A549 (cell line): ENCODE results near the gene AP3S2. TPM values are rescaled to one million over a fixed set of nuclear protein-coding genes. Genes with fewer than 3 reads are reported as not detected.

Source experiments
- ATAC-seq, 2 experiments: fragments of 200-7000 bp in 1 of 2; fragments of >200 bp in 1 of 2; cut with Nextera tagmentation in 1 of 2; cut with Tn5 transposase in 1 of 2; 3 replicates each; pipeline versions ENCODE4 v1.8.0 to v1.9.1; 2018 to 2020; ENCODE audit warnings: mild to moderate bottlenecking in 1 of 2, moderate library complexity in 1 of 2
- CTCF ChIA-PET: fragments of 300-600 bp; sonication (Branson Sonifier 250); formaldehyde crosslinking; extraction: SDS; loops from one replicate; lab custom pipeline; 2021; ENCODE audit warnings: antibody characterized with exemption, inconsistent platforms; lab: Yijun Ruan, JAX
- POLR2A ChIA-PET: fragments of 350-600 bp; formaldehyde crosslinking; extraction: SDS; loops from one replicate; lab custom pipeline; 2021; ENCODE audit warnings: antibody characterized with exemption, inconsistent platforms; lab: Yijun Ruan, JAX
- DNase-seq, 2 experiments: peaks; one replicate each; pipeline versions ENCODE4 v3.0.0 to v3.0.0-alpha.2; 2011 to 2016; ENCODE audit warnings: low read depth in 1 of 2, low spot score in 1 of 2
- FAIRE-seq: peaks from 2 replicates; lab custom pipeline; 2011; peaks lifted over from hg19 to GRCh38; lab: Jason Lieb, UNC
- H3K27ac ChIP-seq, 2 experiments: fragments of >200 bp; sonication (Bioruptor Twin); formaldehyde crosslinking; 3 replicates each; pipeline ENCODE4 v1.5.1; 2016 to 2017
- H3K4me1 ChIP-seq: fragments of >200 bp; sonication (Bioruptor Twin); formaldehyde crosslinking; 3 replicates; pipeline ENCODE4 v1.6.1; 2016
- H3K4me2 ChIP-seq: fragments of >200 bp; sonication (Bioruptor Twin); formaldehyde crosslinking; 3 replicates; pipeline ENCODE4 v1.6.1; 2016
- H3K4me3 ChIP-seq: fragments of >200 bp; sonication (Bioruptor Twin); formaldehyde crosslinking; 3 replicates; pipeline ENCODE4 v1.5.1; 2016
- H3K9me3 ChIP-seq: fragments of >200 bp; sonication (Bioruptor Twin); formaldehyde crosslinking; 3 replicates; pipeline ENCODE4 v1.6.1; 2016
- CBX8 ChIP-seq: fragments of 200-600 bp; sonication (generic); IDR thresholded peaks from 2 replicates; pipeline ENCODE4 v1.6.1; 2016
- CHD2 ChIP-seq: fragments of 150-350 bp; IDR thresholded peaks from 2 replicates; pipeline ENCODE4 v1.6.1; 2014; ENCODE audit warnings: low read length; ENCODE audit not compliant: partially characterized antibody
- CHD4 ChIP-seq: fragments of 200-600 bp; sonication (generic); IDR thresholded peaks from 2 replicates; pipeline ENCODE4 v1.6.1; 2016; ENCODE audit warnings: antibody characterized with exemption, mild to moderate bottlenecking, borderline replicate concordance
- ELK1 ChIP-seq: fragments of 150-350 bp; IDR thresholded peaks from 2 replicates; pipeline ENCODE4 v1.6.1; 2014; ENCODE audit warnings: low read depth, mild to moderate bottlenecking, low read length
- FOSB ChIP-seq: fragments of 250-450 bp; sonication (Bioruptor Pico); IDR thresholded peaks from 2 replicates; pipeline ENCODE4 v1.5.0; 2020; ENCODE audit warnings: mild to moderate bottlenecking, moderate library complexity
- FOSL2 ChIP-seq, 2 experiments: fragments of 450-650 bp in 1 of 2; fragments of >200 bp in 1 of 2; sonication (Bioruptor Twin) in 1 of 2; formaldehyde crosslinking; IDR thresholded peaks; 2 replicates each; pipeline versions ENCODE4 v1.5.0 to v1.6.1; 2016 to 2020; ENCODE audit warnings: mild to moderate bottlenecking in 1 of 2, moderate library complexity in 1 of 2
- FOXS1 ChIP-seq: fragments of 250-450 bp; sonication (Bioruptor Pico); IDR thresholded peaks from 2 replicates; pipeline ENCODE4 v1.5.0; 2020; ENCODE audit warnings: mild to moderate bottlenecking, moderate library complexity
- HEYL ChIP-seq: fragments of 250-450 bp; sonication (Bioruptor Pico); IDR thresholded peaks from 2 replicates; pipeline ENCODE4 v1.8.0; 2021; ENCODE audit warnings: mild to moderate bottlenecking, moderate library complexity
- HOXB5 ChIP-seq: fragments of 250-450 bp; sonication (Bioruptor Pico); IDR thresholded peaks from 2 replicates; pipeline ENCODE4 v1.5.0; 2020; ENCODE audit warnings: mild to moderate bottlenecking, moderate library complexity
- JUN ChIP-seq, 2 experiments: fragments of >200 bp; sonication (Bioruptor Twin); formaldehyde crosslinking; IDR thresholded peaks; 2 replicates in 1 of 2; 3 replicates in 1 of 2; pipeline ENCODE4 v1.6.1; 2016 to 2017
- KDM5A ChIP-seq: fragments of 200-600 bp; sonication (generic); IDR thresholded peaks from 2 replicates; pipeline ENCODE4 v1.6.1; 2016; ENCODE audit warnings: antibody characterized with exemption, mild to moderate bottlenecking
- MAFK ChIP-seq: fragments of 450-650 bp; IDR thresholded peaks from 2 replicates; pipeline ENCODE4 v1.6.1; 2014; ENCODE audit not compliant: partially characterized antibody
- MAX ChIP-seq: IDR thresholded peaks from 2 replicates; pipeline ENCODE4 v1.6.1; 2012
- MYC ChIP-seq: IDR thresholded peaks from 2 replicates; pipeline ENCODE4 v1.6.1; 2012; ENCODE audit warnings: mild to moderate bottlenecking, inconsistent platforms, low read length, improper control_type of control experiment, borderline replicate concordance
- NFE2L2 ChIP-seq: fragments of 150-350 bp; conservative IDR thresholded peaks from 2 replicates; pipeline ENCODE4 v1.6.1; 2014; ENCODE audit warnings: low read length
- NPAS2 ChIP-seq: fragments of 250-450 bp; sonication (Bioruptor Pico); IDR thresholded peaks from 2 replicates; pipeline ENCODE4 v1.8.0; 2022; ENCODE audit warnings: mild to moderate bottlenecking, moderate library complexity, borderline replicate concordance
- PBX3 ChIP-seq: IDR thresholded peaks from 2 replicates; pipeline ENCODE4 v1.6.1; 2012
- PHF8 ChIP-seq: fragments of 200-600 bp; sonication (generic); IDR thresholded peaks from 2 replicates; pipeline ENCODE4 v1.6.1; 2016; ENCODE audit warnings: low read depth, mild to moderate bottlenecking, antibody characterized with exemption, moderate library complexity, borderline replicate concordance
- RAD21 ChIP-seq, 2 experiments: fragments of >200 bp in 1 of 2; sonication (Bioruptor Twin) in 1 of 2; formaldehyde crosslinking in 1 of 2; IDR thresholded peaks in 1 of 2; conservative IDR thresholded peaks in 1 of 2; 2 replicates in 1 of 2; 3 replicates in 1 of 2; pipeline ENCODE4 v1.6.1; 2012 to 2018; ENCODE audit warnings: inconsistent platforms in 1 of 2
- RARB ChIP-seq: fragments of 250-450 bp; sonication (Bioruptor Pico); IDR thresholded peaks from 2 replicates; pipeline ENCODE4 v1.8.0; 2021; ENCODE audit warnings: mild to moderate bottlenecking, moderate library complexity
- RCOR1 ChIP-seq: fragments of 150-350 bp; IDR thresholded peaks from 2 replicates; pipeline ENCODE4 v1.6.1; 2014; ENCODE audit warnings: antibody characterized with exemption, low read length, low read depth
- SMC3 ChIP-seq: fragments of >200 bp; sonication (Bioruptor Twin); formaldehyde crosslinking; IDR thresholded peaks from 3 replicates; pipeline ENCODE4 v1.6.1; 2018; ENCODE audit warnings: inconsistent platforms
- SREBF2 ChIP-seq: fragments of 450-650 bp; IDR thresholded peaks from 2 replicates; pipeline ENCODE4 v1.6.1; 2014; ENCODE audit warnings: mild to moderate bottlenecking, moderate library complexity
- USF2 ChIP-seq: fragments of 450-650 bp; IDR thresholded peaks from 2 replicates; pipeline ENCODE4 v1.6.1; 2014; ENCODE audit warnings: antibody characterized with exemption
- ZC3H11A ChIP-seq: fragments of 450-650 bp; IDR thresholded peaks from 2 replicates; pipeline ENCODE4 v1.6.1; 2014; ENCODE audit warnings: antibody characterized with exemption, mild to moderate bottlenecking
- ZNF302 ChIP-seq: fragments of 250-450 bp; sonication (Bioruptor Pico); IDR thresholded peaks from 2 replicates; pipeline ENCODE4 v1.9.0; 2021; ENCODE audit warnings: inconsistent platforms, mild to moderate bottlenecking, moderate library complexity
- WGBS: methylation state at CpG from one replicate; pipeline ENCODE4 v1.1.6; 2017; ENCODE audit errors: missing lambda C conversion rate; 5-methylcytosine and 5-hydroxymethylcytosine counted together
- polyA plus RNA-seq, 4 experiments: library from polyadenylated mRNA; depleted of rRNA in 3 of 4; stranded (reverse); fragments of >200 nt; fragmentation: RNase III in 1 of 4; extraction: RNeasy Plus Mini Kit Qiagen cat#74134 plus additional on column Dnase treatment in 1 of 4; gene quantifications; 2 replicates in 3 of 4; 3 replicates in 1 of 4; pipeline ENCODE4 v1.2.3, GENCODE V29; 2011 to 2017

AP3S2 gene
- polyA plus RNA-seq, 2 of the 4 experiments (the other 2 are of a cell fraction), result 85.1 to 85.9 TPM

GRCh38 chr15:89808160-89808870, 85.5 kb downstream of the AP3S2 start:
- H3K27ac ChIP-seq, result peak overlapping the region in 1 of 2 experiments; percentile 36; a peak in 2 of 6 replicates
- CTCF ChIA-PET, result interaction anchor here (0.6 to 3.9 kb wide), 6 partner anchors 14 to 80 kb away, joined by 3 to 19 read pairs (median 4); no protein-coding TSS in a partner anchor
- no peak for DNase-seq
- TF ChIP-seq FOXS1 (CRISPR knock-in tag) (no peak), MAFK (no peak), HOXB5 (no peak), FOSB (CRISPR knock-in tag) (no peak), ZNF302 (CRISPR knock-in tag) (no peak), PBX3 (no peak), NFE2L2 (no peak), MAX (no peak), SREBF2 (no peak)
- TF ChIP-seq, all 56 proteins: peak for 0
- ATAC-seq (no peak), FAIRE-seq (no peak)
- no peak overlapping the region for H3K4me2 ChIP-seq
- POLR2A ChIA-PET, result no interaction called here
- H3K4me1 ChIP-seq, result peaks cover 32% of the 10 kb centered on the region
- no peak overlapping the region for H3K4me3 ChIP-seq
- 90% methylated on average over 10 of the region's 10 CpGs for WGBS
- no peaks in the 10 kb centered on the region for H3K9me3 ChIP-seq

- Histone ChIP-seq H3K9me3 (no peaks in the 10 kb centered on the region), H3K4me1 (peaks cover 33% of the 10 kb centered on the region), H3K4me3 (no peak overlapping the region), H3K4me2 (no peak overlapping the region)
- no peak for FAIRE-seq
- POLR2A ChIA-PET, result no interaction called here
- TF ChIP-seq CHD2, result no peak
- no peak for TF ChIP-seq SREBF2
- TF ChIP-seq ZC3H11A, result no peak
- TF ChIP-seq NPAS2 (CRISPR knock-in tag), result no peak
- no peak for TF ChIP-seq RAD21 (conservative IDR thresholded peaks at IDR 0.05 in 1 of 2, IDR thresholded peaks at IDR 0.05 in 1 of 2)
- TF ChIP-seq RCOR1, result no peak
- TF ChIP-seq FOSL2 (IDR thresholded peaks at IDR 0.05), result no peak
- no peak for TF ChIP-seq FOSL2 (CRISPR knock-in tag; IDR thresholded peaks at IDR 0.05)
- no peak for TF ChIP-seq NFE2L2
- TF ChIP-seq, all 56 proteins: peak for 0
- CTCF ChIA-PET, result interaction anchor here (0.6 to 3.9 kb wide), 5 partner anchors 13 to 67 kb away, joined by 3 to 19 read pairs (median 3); no protein-coding TSS in a partner anchor
- ATAC-seq (no peak), DNase-seq (no peak)
- 87% methylated on average over 6 of the region's 6 CpGs for WGBS
- H3K27ac ChIP-seq, result no peak overlapping the region
Measured at GRCh38 chr15:89807689-89808088, 86.1 kb downstream of the AP3S2 start.

- FAIRE-seq (no peak), DNase-seq (no peak), ATAC-seq (peak in 1 of 2 experiments; percentile 22; a peak in 3 of 6 replicates)
- 78% methylated on average over 22 of the region's 22 CpGs for WGBS
- ChIA-PET POLR2A (no interaction called here), CTCF (interaction anchor here (0.6 to 3.9 kb wide), 7 partner anchors 9 to 191 kb away, joined by 3 to 19 read pairs (median 4); no protein-coding TSS in a partner anchor)
- peaks cover 29% of the 10 kb centered on the region for H3K4me1 ChIP-seq
- H3K9me3 ChIP-seq, result no peaks in the 10 kb centered on the region
- H3K4me3 ChIP-seq, result no peak overlapping the region
- H3K4me2 ChIP-seq, result no peak overlapping the region
- H3K27ac ChIP-seq, result peak overlapping the region in 1 of 2 experiments; percentile 55; a peak in 3 of 6 replicates
- no peak for TF ChIP-seq PHF8
- no peak for TF ChIP-seq MYC
- TF ChIP-seq SREBF2, result no peak
- TF ChIP-seq HEYL, result no peak
- TF ChIP-seq NFE2L2, result no peak
- TF ChIP-seq ZNF302 (CRISPR knock-in tag), result no peak
- no peak for TF ChIP-seq CHD4
- TF ChIP-seq KDM5A, result no peak
- no peak for TF ChIP-seq USF2
- no peak for TF ChIP-seq CBX8
- no peak for TF ChIP-seq SMC3
- TF ChIP-seq RAD21 (conservative IDR thresholded peaks at IDR 0.05 in 1 of 2, IDR thresholded peaks at IDR 0.05 in 1 of 2), result no peak
- TF ChIP-seq PBX3, result no peak
- no peak for TF ChIP-seq RARB (CRISPR knock-in tag)
- TF ChIP-seq ELK1, result no peak
- TF ChIP-seq JUN (IDR thresholded peaks at IDR 0.05), result no peak
Measured at GRCh38 chr15:89806559-89807550, 86.9 kb downstream of the AP3S2 start.
